GM18517 (cell line): ENCODE results near the gene NDUFA7.
"Not testable (repeated sequence)": the region's sequence is repeated elsewhere in the genome, so short reads cannot be mapped to it uniquely, and the experiment has no call there.

Source experiments
- ATAC-seq: cut with Tn5 transposase; IDR thresholded peaks from one replicate; pipeline ENCODE4 v1.9.1; 2021; ENCODE audit warnings: mild to moderate bottlenecking, moderate library complexity; ENCODE audit not compliant: unreplicated experiment

Gene NDUFA7

DNA sequence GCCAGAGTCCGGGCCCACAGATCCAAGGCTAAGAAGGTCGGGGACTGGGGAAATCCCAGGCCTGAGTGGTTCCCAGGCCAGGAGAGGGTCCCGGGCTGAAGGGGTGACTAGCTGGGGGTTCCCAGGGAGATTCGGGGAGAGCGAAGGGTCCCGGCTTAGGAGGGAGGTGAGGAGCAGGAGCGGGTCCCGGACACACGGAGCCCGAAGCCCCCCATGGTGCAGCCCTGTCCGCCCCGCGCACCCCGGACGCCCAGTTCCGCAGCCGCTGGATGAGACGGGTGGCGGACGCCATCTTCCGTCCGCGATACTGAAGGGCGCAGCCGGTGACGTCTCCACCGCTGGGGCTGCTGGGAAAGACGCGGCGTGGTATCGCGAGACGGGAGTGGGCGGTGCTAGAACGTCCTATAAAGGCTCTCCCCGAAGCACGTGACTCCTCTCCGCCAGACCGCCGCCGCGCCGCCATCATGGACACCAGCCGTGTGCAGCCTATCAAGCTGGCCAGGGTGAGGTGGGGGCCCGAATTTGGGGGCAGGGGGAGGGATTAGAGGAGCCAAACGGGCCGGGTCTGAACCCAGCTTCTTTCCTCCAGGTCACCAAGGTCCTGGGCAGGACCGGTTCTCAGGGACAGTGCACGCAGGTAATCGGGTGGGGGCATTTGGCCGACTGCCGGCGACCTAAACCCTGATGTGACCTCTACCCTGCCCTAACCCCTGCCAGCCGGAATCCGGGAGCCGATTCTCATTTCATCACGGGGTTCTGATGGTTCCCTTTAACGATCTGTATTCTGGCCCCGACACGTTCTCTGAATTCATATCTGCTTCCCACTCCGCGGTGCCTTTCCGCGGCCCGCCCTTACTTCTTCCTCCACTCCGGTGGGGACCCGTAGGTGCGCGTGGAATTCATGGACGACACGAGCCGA, at the start of gene NDUFA7, which contains the start of gene RPS28:
TSS of gene NDUFA7 (minus strand) at position 309 of the 919 bp plus-strand sequence. CDS start at position 292, 17 bp downstream.
TSS of gene RPS28 (plus strand) at position 430 of the 919 bp plus-strand sequence. CDS start at position 465, 35 bp downstream.
- ATAC-seq = peak; percentile 78

DNA sequence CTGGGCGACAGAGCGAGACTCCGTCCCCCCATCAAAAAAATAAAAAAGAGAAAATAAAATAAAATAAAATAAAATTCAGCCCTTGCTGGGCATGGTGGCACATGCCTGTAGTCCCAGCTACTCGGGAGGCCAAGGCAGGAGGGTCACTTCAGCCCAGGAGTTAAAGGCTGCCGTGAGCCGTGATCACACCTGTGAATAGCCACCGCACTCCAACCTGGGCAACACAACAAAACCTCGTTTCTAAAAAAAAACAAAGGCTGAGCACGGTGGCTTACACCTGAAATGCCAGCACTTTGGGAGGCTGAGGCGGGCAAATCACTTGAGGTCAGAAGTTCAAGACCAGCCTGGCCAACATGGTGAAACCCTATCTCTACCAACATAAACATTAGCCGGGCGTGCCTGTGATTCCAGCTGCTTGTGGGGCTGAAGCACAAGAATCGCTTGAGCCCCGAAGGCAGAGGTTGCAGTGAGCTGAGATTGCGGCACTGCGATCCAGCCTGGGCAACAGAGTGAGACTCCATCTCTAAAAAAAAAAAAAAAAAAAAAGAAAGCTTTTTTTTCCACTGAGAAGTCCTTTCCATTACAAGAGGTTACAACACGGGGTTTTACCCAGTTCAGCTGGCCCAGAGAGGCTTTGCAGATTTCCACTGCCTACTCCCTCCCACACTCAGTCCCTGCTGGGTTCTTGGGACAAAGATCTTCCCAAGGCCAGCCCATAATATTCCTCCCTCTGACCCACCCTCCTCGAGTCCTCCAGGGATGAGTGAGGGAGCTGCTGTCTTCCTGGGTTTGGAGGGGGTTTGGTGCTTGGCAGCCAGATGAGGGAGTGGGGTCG, 49.2 kb upstream of the NDUFA7 start:
- no peak for ATAC-seq

DNA sequence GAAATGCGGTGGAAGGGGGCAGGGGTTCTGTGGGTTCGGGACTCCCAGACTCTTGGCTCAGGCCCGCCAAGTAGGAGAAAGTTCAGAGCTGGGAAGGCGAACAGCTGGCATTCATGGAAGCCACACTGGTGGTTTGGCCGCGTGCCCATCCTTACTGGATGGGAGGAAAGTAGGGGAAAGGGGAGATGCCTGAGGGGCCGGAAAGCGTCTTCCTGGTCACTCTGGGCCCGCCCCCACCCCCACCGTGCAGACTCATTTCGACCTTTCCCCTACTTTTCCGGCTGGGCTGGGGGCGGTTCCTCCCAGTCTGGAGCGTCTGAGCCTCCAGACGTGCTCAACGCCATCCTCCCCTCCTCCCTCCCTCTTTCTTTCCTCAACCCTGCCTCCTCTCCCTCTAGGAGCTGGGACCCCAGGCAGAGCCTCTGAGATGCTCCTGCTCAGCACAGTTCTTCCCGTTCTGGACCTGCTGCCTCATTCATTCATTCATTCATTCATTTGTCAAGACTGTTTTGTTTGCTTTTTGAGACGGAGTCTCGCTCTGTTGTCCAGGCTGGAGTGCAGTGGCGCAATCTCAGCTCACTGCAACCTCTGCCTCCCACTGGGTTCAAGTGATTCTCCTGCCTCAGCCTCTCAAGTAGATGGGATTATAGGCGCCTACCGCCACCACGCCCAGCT, 46.3 kb upstream of the NDUFA7 start:
- ATAC-seq = no peak

DNA sequence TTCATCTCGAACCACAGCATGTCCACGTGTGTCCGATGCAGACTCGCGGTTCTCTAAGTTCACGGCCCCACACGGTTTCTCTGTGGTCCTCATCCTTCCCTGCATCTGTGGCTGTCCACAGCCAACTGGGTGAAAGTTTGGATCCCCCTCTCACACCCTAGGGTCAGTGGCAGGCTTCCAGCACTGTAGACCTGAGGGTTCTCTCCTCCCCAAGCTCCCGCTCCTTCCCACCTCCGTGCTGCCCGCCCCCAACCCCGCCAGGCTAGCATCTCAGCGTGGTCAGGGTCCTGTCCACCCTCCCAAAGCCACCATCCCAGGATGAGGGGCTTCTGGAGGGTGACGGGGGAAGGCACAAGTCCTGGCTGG, 45.8 kb upstream of the NDUFA7 start:
- ATAC-seq = no peak

DNA sequence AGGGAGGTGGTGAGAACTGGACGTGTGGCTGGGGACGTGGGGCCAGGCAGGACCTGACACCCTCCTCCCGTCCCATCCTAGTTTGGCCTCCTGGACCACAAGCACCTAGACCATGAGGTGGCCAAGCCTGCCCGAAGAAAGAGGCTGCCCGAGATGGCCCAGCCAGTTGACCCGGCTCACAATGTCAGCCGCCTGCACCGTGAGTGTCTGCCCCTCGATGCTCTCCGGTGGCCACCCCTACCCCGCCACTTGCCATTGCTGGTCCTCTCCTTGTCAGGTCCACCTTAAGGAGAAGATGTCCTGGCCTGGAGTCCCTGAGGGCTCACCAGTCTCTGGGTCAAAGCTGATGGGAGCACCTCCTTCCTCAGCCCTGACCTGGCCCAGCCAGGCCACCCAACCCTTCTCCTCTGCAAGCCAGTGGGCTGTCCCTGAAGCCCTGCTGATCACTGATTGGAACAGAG, 45.0 kb upstream of the NDUFA7 start:
- ATAC-seq = no peak

DNA sequence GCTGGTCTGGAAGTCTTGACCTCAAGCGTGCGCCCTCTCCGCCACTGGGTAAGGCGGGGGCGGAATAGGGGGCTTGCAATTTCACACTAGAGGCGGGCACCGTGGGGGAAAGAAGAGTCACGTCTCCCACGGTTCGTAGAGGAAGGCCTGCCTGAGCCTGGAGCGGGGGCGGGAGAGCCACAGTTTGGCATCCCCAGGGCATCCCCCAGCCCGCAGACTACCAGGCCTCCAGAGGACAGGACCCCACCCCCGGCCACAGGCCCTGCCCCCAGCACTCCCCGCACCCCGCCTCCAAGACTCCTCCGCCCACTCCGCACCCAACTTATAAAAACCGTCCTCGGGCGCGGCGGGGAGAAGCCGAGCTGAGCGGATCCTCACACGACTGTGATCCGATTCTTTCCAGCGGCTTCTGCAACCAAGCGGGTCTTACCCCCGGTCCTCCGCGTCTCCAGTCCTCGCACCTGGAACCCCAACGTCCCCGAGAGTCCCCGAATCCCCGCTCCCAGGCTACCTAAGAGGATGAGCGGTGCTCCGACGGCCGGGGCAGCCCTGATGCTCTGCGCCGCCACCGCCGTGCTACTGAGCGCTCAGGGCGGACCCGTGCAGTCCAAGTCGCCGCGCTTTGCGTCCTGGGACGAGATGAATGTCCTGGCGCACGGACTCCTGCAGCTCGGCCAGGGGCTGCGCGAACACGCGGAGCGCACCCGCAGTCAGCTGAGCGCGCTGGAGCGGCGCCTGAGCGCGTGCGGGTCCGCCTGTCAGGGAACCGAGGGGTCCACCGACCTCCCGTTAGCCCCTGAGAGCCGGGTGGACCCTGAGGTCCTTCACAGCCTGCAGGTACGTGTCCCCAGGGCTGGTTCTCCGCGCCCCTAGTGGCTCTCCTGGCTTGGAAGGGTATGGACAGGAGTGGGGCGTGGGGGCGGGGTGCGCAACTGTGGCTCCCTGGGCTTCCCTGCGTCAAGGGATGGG, 42.9 kb upstream of the NDUFA7 start, which contains the start of gene ANGPTL4:
TSS of gene ANGPTL4 (plus strand) at position 353 of the 969 bp plus-strand sequence. CDS start at position 520, 167 bp downstream.
- no peak for ATAC-seq

DNA sequence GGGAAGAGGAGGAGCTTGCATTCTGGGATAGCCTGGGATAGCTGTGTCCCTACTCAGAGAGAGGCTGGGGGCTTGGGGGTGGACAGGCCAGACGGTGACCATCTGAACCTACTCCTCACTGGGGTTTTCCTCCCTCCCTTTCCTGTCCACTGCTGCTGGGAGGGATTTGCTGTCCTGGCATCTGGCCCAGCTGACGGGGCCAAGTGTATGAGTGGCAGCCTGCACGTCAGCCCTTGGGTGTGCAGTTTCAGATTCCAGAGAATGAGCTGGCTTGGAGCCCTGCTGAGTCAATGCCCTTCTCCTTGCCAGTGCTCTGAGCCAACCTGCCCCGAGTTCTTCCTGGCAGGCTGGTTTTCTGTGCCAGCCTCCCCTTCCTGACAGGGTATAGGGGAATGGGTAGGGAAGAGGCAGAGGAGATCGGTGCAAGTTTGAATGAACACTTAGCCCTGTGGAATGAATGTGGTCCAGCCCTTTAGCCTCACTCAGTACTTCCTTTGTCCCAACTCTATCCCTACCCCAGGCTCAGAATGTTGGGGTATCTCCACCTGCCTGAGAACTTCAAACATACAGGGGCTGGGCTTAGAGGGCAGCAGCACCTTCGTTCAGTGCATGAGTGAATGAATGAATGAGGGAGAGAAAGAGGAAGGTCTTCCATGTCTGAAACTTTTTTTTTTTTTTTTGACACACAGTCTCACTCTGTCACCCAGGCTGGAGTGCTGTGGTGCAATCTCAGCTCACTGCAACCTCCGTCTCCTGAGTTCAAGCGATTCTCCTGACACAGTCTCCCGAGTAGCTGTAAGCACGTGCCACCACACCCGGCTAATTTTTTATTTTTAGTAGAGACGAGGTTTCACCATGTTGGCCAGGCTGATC, 41.0 kb upstream of the NDUFA7 start:
- no peak for ATAC-seq

DNA sequence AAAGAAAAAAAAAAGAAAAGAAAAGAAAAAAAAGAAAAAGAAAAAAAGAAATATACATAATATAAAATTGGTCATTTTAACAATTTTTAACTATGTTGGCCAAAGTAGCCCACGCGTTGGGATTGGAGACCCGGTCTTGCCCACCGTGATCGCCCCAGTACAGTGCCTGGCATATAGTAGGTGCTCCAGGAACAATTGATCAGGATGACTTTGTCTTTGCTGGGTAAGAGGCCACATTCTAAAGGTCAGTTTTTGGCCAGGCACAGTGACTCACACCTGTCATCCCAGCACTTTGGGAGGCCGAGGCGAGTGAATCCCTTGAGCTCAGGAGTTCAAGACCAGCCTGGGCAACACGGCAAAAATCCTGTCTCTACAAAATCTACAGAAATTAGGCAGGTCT, 39.0 kb upstream of the NDUFA7 start:
- ATAC-seq = no peak

DNA sequence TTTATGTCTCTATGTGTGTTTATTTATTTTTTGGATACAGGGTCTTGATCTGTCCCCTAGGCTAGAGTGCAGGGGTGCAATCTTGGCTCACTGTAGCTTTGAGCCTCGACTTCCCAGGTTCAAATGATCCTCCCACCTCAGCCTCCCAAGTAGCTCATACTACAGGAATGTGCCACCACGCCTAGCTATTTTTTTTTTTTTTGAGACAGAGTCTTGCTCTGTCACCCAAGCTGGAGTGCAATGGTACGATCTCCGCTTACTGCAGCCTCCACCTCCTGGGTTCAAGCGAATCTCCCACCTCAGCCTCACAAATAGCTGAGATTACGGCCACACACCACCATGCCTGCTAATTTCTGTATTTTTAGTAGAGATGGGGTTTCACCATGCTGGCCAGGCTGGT, 37.8 kb upstream of the NDUFA7 start:
- no peak for ATAC-seq

DNA sequence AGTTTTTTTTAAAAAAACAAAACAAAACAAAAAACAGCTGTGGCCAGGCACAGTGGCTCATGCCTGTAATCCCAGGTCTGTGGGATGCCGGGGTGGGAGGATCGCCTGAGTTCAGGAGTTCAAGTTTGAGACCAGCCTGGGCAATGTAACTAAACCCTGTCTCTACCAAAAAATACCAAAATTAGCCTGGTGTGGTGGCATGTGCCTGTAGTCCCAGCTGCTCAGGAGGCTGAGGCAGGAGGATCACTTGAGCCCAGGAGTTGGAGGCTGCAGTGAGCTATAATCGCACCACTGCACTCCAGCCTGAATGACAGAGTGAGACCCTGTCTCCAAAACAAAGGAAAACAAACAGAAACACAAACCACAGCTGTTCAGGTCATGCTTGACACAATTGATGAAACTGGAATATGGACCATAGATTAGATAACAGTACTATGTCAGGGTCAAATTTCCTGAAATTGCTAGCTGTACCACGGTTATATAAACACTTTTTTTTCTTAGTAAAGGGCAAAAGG, 35.9 kb upstream of the NDUFA7 start:
- ATAC-seq = no peak

DNA sequence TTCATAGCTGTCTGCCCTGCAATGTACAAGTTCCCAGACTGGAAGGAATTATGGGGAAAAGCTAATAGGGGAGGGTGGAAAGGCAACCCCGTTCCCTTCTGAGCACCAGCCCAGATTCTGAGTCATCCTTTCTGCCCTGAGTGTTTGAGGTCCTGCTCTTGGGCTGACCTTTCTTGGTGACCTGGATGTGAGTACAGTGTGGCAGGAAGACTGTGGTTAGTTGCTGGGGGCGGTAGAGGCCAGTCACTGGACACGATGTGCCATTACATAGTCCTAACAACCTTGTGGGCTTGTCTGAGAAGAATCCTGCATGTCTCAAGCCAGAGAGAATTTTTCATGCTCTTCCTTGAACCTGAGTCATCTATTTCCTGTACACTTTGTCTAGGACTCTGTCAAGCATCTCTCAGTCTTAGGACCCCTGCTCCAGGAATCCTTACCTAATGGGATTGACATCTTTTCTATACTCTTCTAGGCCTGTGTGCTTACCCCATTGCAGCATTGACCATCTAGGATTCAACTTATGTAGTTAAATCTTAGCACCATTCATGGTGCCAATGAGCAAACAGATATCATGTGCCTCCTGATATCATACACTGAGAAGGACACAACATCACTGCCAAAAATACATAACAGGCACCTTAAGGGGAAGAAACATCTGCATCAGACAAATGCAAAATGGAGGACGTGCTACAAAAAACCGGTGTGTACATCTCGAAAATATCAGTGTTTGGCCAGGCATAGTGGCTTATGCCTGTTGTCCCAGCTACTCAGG, 34.6 kb upstream of the NDUFA7 start:
- no peak for ATAC-seq

DNA sequence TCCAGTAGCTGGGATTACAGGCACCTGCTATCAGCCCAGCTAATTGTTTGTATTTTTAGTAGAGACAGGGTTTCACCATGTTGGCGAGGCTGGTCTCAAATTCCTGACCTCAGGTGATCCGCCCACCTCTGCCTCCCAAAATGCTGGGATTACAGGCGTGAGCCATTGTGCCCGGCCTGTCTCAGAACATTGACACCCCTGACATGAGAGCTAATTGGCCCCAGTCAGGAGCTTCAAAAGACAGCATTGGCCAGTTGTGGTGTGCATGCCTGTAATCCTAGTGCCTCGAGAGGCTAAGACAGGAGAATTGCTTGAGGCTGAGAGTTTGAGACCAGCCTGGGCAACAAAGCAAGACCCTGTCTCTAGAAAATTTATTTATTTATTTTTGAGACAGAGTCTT, 31.7 kb upstream of the NDUFA7 start:
- ATAC-seq = not testable (repeated sequence)

DNA sequence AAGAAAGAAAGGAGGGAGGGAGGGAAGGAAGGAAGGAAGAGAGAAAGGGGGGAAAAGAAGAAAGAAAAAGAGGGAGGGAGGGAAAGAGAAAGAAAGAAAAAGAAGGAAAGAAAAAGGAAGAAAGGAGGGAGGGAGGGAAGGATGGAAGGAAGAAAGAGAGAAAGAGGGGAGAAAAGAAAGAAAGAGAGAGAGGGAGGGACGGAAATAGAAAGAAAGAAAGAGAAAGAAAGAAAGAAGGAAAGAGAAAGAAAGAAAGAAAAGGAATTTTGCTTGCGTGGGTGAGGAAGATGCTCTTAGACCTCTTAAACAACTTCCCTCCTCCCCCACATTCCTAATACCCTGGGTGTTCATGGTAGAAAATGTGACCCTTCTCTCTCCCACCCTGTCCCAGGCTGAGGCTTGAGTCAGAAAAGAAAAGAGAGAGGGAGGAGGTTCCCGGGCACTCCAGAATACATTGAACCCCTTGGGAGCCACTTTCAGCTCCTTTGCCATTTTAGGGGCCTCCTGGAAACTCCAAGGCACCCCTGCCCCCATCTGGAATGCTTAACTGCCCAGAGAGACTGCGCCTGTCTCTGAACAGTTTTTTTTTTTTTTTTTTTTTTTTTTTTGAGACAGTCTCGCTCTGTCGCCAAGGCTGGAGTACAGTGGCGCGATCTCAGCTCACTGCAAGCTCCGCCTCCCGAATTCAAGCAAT, 31.1 kb upstream of the NDUFA7 start:
- ATAC-seq = no peak

DNA sequence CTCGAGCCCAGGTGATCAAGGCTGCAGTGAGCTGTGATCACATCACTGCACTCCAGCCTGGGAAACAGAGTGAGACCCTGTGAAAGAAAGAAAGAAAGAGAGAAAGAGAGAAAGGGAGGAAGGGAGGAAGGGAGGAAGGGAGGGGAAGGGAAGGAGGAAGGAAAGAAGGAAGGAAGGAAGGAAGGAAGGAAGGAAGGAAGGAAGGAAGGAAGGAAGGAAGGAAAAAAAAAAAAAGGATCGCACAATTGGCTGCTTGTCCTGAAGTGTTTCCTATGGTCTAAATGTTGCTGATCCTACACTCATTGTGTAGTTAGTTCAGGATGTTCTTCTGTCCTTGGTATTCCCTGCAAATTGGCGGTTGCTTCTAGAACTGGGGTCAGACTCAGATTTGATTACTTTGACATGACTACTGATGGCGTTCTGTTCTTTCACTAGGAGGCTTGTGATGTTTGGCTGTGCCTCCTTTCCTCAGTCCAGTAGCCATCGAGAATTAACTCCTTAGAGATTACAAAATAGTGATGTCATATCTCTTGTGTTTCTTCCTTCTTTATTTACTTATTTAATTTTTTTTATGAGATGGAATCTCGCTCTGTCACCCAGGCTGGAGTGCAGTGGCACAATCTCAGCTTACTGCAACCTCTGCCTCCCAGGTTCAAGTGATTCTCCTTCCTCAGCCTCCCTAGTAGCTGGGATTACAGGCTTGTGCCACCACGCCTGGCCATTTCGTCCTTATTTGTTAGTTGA, 28.6 kb upstream of the NDUFA7 start:
- ATAC-seq = not testable (repeated sequence)

DNA sequence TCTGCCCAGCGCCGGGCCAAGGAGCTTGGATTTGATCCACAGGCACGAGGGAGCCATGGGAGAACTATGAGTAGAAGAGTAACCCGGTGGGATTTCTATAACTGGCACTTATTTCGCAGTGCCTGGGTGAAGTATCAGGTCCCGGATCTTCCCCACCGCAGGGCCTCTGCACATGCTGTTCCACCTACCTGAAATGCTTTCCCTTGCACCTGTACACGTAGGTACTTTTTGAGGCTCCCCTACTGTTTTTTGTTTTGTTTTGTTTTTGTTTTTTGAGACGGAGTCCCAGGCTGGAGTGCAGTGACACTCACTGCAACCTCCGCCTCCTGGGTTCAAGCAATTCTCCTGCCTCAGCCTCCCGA, 22.3 kb upstream of the NDUFA7 start:
- ATAC-seq = no peak

DNA sequence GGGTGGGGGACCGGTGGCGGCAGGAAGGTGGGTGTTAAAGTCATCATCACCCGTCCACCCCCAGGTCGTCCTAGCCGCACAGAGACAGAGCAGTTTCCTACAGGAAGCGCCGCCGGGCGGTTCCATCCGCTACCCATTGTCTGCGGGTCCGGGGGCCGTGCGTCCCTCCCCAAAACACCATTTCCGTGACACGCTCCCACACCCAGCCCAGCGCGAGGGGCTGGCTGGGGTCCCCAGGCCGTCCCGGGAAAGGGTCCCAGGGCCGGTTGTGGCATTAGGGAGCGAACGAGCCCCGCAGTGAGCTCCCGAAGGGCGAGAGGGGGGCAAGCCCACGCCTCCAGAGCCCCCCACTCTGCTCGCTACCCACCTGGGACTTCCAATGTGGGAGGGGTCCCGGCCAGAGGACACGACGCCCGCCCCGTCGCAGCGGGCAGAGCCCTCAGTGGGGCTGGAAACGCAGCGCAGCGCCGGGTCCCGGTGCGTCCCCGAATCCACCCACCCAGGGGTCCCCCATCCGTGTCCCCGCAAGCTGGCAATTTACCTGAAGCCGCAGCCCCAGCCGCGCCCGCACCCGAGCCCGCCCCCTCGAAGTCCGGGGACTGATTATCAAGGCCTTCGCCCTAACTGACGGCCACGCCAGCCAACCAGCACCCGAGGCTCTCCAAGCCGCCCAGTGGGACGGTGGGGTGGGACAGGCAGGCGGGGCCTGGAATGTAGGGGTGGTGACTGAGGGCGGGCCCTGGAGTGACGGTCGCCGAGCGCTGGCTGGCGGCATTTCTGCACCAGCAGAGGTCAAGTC, 21.7 kb upstream of the NDUFA7 start, which contains the start of gene KANK3:
TSS of gene KANK3 (minus strand) at position 579 of the 799 bp plus-strand sequence. CDS start 5,434 bp downstream, outside the sequence.
- peak; percentile 78 for ATAC-seq
